DMS53 (cell line): Measurements from ENCODE around the gene FRYL.
A peak's percentile ranks its signal among the peaks of the same experiment; 100 is the strongest.
"Not testable (repeated sequence)": the region's sequence is repeated elsewhere in the genome, so short reads cannot be mapped to it uniquely, and the experiment has no call there.

ENCODE experiments used
- DNase-seq: peaks from one replicate; lab custom pipeline; 2025; lab: John Stamatoyannopoulos, UW

FRYL gene

GRCh38 chr4:48746608-48747362 is 33.3 kb downstream of the FRYL start:
- no peak for DNase-seq

DNA sequence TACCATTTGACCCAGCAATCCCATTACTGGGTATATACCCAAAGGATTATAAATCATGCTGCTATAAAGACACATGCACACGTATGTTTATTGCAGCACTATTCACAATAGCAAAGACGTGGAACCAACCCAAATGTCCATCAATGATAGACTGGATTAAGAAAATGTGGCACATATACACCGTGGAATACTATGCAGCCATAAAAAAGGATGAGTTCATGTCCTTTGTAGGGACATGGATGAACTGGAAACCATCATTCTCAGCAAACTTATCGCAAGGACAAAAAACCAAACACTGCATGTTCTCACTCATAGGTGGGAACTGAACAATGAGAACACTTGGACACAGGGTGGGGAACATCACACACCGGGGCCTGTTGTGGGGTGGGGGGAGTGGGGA is 34.9 kb downstream of the FRYL start:
- not testable (repeated sequence) for DNase-seq

- no peak for DNase-seq
These were observed 37.7 kb downstream of the FRYL start for GRCh38 chr4:48742412-48742811.

GRCh38 chr4:48739560-48740019 is 40.5 kb downstream of the FRYL start:
- DNase-seq = no peak

DNA sequence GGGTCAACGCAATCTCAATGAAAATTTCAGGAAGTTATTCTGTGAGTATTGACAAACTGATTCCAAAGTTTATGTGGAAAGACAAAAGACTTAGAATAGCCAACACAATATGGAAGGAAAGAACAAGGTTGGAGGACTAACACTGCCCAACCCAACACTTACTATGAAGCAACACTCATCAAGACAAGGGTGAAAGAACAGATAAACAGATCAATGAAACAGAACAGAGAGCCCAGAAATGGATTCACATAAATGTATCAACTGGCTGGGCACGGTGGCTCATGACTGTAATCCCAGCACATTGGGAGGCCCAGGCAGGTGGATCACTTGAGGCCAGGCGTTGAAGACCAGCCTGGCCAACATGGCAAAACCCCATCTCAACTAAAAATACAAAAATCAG is 41.2 kb downstream of the FRYL start:
- DNase-seq = no peak

DNA sequence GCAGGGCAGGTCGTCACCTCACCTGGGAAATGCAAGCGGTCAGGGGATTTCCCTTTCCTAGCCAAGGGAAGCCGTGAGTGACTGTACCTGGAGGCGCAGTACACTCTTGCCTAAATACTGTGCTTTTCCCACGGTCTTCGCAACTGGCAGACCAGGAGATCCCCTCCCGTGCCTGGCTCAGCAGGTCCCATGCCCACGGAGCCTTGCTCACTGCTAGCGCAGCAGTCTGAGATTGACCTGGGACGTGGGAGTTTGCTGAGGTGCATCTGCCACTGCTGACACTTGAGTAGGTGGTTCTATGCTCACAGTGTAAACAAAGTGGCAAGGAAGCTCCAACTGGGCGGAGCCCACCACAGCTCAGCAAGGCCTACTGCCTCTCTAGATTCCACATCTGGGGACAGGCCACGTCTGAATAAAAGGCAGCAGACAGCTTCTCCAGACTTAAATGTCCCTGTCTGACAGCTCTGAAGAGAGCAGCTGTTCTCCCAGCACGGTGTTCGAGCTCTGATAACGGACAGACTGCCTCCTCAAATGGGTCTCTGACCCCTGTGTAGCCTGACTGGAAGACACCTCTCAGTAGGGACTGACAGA is 51.1 kb downstream of the FRYL start:
- DNase-seq = peak; percentile 44

- DNase-seq = peak; percentile 21
These were observed 52.2 kb downstream of the FRYL start for GRCh38 chr4:48727666-48728459.

- DNase-seq = no peak
These were observed 54.7 kb downstream of the FRYL start for GRCh38 chr4:48725414-48725813.

DNA sequence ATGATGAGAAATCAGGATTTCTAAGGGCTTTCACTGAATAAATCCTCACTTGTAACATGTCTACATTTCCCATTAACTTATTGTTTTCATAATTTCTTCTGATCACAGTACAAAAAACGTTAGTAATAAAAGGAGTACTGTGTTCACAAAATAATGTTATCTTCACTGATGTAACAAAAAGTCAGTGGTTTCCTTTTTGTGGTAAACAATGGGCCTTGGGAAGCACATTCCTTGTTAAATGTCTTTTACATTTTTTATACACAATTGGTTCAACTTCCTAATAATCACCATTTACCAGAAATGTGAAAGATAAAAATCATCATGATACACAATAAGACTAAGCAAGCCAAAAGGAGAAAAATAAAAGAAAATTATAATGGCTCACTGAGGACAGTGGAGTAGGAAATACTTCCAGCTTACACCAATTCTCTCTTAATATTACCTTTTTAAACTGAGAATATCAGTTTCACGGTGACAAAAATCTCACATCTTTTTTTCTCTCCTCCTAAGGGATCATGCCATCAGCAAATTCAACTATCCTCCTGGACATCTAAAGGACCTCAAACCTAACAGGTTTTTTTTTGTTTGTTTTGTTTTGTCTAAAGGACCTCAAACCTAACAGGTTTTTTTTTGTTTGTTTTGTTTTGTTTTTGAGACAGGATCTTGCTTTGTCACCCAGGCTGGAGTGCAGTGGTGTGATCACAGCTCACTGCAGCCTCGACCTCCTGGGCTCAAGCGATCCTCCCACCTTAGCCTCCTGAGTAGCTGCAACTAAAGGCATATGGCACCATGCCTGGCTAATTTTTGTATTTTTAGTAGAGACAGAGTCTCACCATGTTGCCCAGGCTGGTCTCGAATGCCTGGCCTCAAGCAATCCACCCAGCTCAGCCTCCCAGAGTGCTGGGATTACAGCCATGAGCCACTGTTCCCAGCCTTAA is 57.3 kb downstream of the FRYL start:
- DNase-seq = peak; percentile 83

DNA sequence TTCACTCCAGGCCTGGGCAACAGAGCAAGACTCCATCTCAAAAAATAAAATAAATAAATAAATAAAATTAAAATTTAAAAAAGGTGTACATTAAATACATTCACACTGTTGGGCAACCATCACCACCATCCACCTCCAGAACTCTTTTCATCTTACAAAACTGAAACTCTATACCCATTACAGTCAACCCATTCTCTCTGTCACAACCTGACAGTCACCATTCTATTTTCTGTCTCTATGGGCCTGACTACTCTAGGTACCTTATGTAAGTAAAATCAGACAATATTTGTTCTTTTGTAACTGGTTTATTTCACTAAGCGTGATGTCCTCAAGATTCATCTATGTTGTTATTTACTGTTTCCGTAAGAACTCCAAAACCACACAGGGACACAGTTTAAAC is 59.6 kb downstream of the FRYL start:
- DNase-seq = no peak

- DNase-seq = no peak
These were observed 61.1 kb downstream of the FRYL start for GRCh38 chr4:48718818-48719465.

- not testable (repeated sequence) for DNase-seq
These were observed 63.8 kb downstream of the FRYL start for GRCh38 chr4:48716285-48716684.

DNA sequence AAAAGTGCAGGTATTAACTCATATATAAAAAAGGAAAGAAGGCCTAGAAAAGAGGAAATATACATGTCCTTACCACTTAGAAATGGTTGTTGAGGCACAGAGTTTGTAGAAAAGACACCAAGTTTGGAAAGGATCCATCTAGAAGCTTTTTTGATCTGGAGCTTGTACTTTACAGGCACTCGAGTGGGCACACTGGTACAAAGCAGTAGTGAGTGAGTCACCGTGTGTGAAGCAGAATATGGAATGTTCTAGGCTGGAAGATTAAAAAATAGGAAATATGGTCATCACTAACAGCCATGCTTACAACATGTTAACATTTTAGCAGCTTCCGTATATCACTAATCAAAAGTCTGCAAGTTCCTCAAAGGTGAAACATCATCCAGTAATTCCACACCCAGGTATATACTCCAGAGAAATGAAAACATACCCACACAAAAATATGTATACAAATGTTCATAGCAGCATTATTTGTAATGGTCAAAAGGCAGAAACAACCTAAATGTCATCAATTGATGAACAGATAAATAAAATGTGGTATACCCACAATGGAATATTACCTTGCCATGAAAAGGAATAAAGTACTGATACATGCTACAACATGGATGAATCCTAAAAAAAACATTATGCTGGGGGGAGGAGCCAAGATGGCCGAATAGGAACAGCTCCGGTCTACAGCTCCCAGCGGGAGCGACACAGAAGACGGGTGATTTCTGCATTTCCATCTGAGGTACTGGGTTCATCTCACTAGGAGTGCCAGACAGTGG is 69.5 kb downstream of the FRYL start:
- no peak for DNase-seq

- no peak for DNase-seq
These were observed 70.2 kb downstream of the FRYL start for GRCh38 chr4:48709901-48710300.

GRCh38 chr4:48708610-48709009 is 71.5 kb downstream of the FRYL start:
- no peak for DNase-seq

DNA sequence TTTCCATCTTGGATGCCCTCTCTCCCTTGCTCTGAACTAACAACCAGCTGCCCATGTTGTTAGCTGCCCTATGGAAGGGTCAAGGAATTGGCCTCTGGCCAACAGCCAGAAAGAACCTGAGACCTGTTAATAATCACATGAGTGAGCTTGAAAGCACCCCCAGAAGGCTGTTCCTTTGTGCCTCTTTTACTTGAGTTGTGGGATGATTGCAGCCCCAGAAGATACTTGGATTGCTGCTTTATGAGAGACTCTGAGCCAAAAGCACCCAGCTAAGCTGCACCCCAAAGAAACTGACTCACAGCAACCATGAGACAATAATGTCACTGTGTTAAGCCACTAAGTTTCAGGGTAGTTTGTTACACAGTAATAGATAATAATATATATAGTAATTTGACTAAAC is 73.3 kb downstream of the FRYL start:
- peak; percentile 13 for DNase-seq

DNA sequence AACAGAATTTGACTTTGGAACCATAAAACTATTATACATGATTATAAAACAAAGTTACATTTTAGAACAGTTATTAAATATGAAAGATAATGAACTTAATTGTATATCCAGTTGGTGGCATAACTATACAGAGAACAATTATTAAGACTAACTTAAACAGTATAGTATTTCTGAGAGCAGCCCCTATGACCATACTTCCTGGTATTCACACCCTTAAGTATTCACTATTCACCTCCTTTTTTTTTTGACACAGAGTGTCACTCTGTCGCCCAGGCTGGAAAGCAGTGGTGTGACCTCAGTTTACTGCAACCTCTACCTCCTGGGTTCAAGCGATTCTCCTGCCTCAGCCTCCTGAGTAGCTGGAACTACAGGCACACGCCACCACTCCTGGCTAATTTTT is 74.5 kb downstream of the FRYL start:
- no peak for DNase-seq

DNA sequence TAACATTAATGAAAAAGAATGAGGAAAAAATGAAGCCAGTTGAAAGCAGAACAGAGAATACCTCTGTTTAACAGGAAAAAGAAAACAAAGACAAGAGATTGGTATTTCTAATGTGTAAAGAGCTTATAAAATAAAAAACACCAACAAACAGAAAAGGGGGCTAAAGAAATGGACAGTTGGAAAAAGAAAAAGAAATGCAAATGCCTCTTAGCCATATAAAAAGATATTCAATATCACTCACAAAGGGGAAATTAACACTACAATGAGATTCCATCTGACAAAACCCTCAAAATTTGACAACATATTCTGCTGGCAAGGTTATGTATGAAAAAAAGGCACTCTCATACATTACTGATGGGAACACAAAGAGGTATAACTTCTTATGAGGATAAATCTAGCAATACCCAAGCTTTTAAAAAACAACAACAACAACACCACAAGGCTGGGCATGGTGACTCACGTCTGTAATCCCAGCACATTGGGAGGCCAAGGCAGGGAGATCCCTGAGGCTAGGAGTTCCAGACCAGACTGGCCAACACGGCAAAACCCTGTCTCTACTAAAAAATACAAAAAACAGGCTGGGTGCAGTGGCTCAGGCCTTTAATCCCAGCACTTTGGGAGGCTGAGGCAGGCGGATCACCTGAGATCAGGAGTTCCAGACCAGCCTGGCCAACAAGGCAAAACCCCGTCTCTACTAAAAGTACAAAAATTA is 75.8 kb downstream of the FRYL start:
- no peak for DNase-seq

GRCh38 chr4:48699475-48699874 is 80.6 kb downstream of the FRYL start:
- no peak for DNase-seq
